DOHH2 (cell line): ENCODE data around the gene PGAP2.
A peak's percentile ranks its signal among the peaks of the same experiment; 100 is the strongest.
"Not testable (repeated sequence)": the region's sequence is repeated elsewhere in the genome, so short reads cannot be mapped to it uniquely, and the experiment has no call there.

Experiments used
- H3F3A ChIP-seq: fragments of 200-600 bp; sonication (generic), shearing (Covaris generic); 2 replicates; pipeline ENCODE4 v1.6.0; 2016; ENCODE audit warnings: antibody characterized with exemption, mild to moderate bottlenecking; ENCODE audit not compliant: control insufficient read depth, insufficient read depth
- H3K27ac ChIP-seq: fragments of 200-600 bp; sonication (generic); 2 replicates; pipeline ENCODE4 v1.5.1; 2014; ENCODE audit warnings: low read depth, mild to moderate bottlenecking, low read length, moderate library complexity
- H3K27me3 ChIP-seq: fragments of 200-600 bp; sonication (generic); 2 replicates; pipeline ENCODE4 v1.6.1; 2014; ENCODE audit warnings: mild to moderate bottlenecking, low read length, mixed read lengths; ENCODE audit not compliant: control insufficient read depth
- H3K36me3 ChIP-seq: fragments of 200-600 bp; sonication (generic); 2 replicates; pipeline ENCODE4 v1.6.1; 2014; ENCODE audit warnings: mild to moderate bottlenecking, low read length, moderate library complexity, mixed read lengths; ENCODE audit not compliant: control insufficient read depth
- H3K4me1 ChIP-seq: fragments of 200-600 bp; sonication (generic); 2 replicates; pipeline ENCODE4 v1.6.1; 2014; ENCODE audit warnings: mild to moderate bottlenecking, low read length, mixed read lengths; ENCODE audit not compliant: control insufficient read depth
- H3K4me2 ChIP-seq: fragments of 200-600 bp; sonication (generic); 2 replicates; pipeline ENCODE4 v1.6.0; 2014; ENCODE audit warnings: mild to moderate bottlenecking, low read length, moderate library complexity
- H3K4me3 ChIP-seq: fragments of 200-600 bp; sonication (generic); 2 replicates; pipeline ENCODE4 v1.5.1; 2014; ENCODE audit warnings: mild to moderate bottlenecking, low read length, mixed read lengths
- H3K79me2 ChIP-seq: fragments of 200-600 bp; sonication (generic); 2 replicates; pipeline ENCODE4 v1.6.1; 2014; ENCODE audit warnings: mild to moderate bottlenecking, low read length, mixed read lengths; ENCODE audit not compliant: control insufficient read depth
- H3K9me2 ChIP-seq: fragments of 200-600 bp; sonication (generic); replicated peaks from 2 replicates; pipeline ENCODE4 v1.6.1; 2014; ENCODE audit warnings: mild to moderate bottlenecking, low read length, mixed read lengths; ENCODE audit not compliant: control insufficient read depth
- H3K9me3 ChIP-seq: fragments of 200-600 bp; sonication (generic); 2 replicates; pipeline ENCODE4 v1.6.1; 2014; ENCODE audit warnings: antibody characterized with exemption, low read length, mixed read lengths; ENCODE audit not compliant: control insufficient read depth, insufficient read depth
- H4K20me1 ChIP-seq: fragments of 200-600 bp; sonication (generic); 2 replicates; pipeline ENCODE4 v1.6.0; 2014; ENCODE audit warnings: low read depth, mild to moderate bottlenecking, antibody characterized with exemption, low read length, moderate library complexity; ENCODE audit not compliant: control insufficient read depth, insufficient read depth
- EZH2phosphoT487 ChIP-seq: fragments of 200-600 bp; sonication (generic); IDR thresholded peaks from 2 replicates; pipeline ENCODE4 v1.6.1; 2017; ENCODE audit warnings: borderline replicate concordance, mild to moderate bottlenecking, antibody characterized with exemption, low read length, moderate library complexity, mixed read lengths
- TF ChIP-seq, protein P1 (sequence below): fragments of 200-600 bp; sonication (generic); IDR thresholded peaks from one replicate; pipeline ENCODE4 v1.5.1; 2014; ENCODE audit warnings: antibody characterized with exemption, mild to moderate bottlenecking, low read depth, low read length; ENCODE audit not compliant: poor library complexity, severe bottlenecking

PGAP2 gene

DNA sequence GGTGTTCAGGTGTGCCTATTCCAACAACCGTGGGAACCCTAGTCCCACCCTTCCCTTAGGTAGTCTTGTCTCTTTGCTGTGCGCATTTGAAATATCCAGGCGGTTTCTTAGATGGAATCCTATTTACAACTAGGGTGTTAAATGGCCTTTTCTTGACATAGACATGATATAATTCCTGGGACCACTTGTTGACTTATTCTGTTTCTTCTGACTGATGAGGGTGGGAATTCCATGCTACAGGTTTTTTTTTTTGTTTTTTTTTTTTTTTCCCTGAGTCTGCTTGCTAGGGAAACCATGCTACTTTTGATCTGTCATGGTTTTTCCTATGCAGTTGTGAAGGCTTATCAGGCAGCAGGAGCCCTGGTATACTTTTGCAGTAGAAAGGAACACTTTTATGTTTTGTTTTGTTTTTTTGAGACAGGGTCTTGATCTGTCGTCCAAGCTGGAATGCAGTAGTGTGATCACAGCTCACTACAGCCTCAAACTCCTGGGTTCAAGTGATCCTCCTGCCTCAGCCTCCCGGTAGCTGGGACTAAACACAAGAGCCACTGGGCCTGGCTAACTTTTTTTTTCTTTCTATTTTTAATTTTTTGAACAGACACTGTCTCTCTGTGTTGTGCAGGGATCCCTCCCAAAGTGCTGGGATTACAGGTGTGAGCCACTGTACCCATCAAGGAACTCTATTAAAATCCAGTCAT is 48.6 kb downstream of the PGAP2 start:
- no peak overlapping the region for H3K27ac ChIP-seq
- peaks cover 82% of the 10 kb centered on the region for H3K4me1 ChIP-seq
- no peaks in the 10 kb centered on the region for H4K20me1 ChIP-seq
- peak overlapping the region; percentile 84 for H3K4me2 ChIP-seq
- H3K9me3 ChIP-seq = no peaks in the 10 kb centered on the region
- peaks cover 55% of the 10 kb centered on the region for H3K79me2 ChIP-seq
- H3K27me3 ChIP-seq = no peaks in the 10 kb centered on the region
- no peaks in the 10 kb centered on the region for H3K9me2 ChIP-seq
- H3K36me3 ChIP-seq = no peaks in the 10 kb centered on the region
- no peak for TF ChIP-seq EZH2phosphoT487
- H3F3A ChIP-seq = no peaks in the 10 kb centered on the region
- peak overlapping the region; percentile 86 for H3K4me3 ChIP-seq

DNA sequence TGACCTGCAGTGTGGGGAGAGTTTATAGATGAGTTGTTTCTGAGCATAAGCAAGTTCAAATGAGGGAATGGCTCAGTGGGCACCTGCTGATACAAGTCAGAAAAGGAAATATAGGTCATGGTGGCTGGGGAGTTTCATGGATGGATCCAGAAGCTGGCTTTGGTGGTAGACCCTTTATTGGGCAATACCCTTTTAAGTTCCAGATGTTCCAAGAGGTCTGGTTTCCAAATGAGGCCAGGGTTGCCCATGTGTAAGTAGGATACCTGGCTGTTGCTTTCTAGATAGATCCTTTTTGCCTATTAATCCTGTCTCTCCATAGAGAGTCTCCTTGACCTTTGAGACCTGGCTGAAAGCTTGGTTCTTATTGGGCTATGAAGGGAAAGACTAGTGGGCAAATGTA is 49.3 kb downstream of the PGAP2 start:
- H3F3A ChIP-seq = no peaks in the 10 kb centered on the region
- peak overlapping the region; percentile 84 for H3K4me2 ChIP-seq
- no peak overlapping the region for H3K27ac ChIP-seq
- no peaks in the 10 kb centered on the region for H3K27me3 ChIP-seq
- peaks cover 82% of the 10 kb centered on the region for H3K4me1 ChIP-seq
- H3K4me3 ChIP-seq = peak overlapping the region; percentile 86
- TF ChIP-seq, protein P1, sequence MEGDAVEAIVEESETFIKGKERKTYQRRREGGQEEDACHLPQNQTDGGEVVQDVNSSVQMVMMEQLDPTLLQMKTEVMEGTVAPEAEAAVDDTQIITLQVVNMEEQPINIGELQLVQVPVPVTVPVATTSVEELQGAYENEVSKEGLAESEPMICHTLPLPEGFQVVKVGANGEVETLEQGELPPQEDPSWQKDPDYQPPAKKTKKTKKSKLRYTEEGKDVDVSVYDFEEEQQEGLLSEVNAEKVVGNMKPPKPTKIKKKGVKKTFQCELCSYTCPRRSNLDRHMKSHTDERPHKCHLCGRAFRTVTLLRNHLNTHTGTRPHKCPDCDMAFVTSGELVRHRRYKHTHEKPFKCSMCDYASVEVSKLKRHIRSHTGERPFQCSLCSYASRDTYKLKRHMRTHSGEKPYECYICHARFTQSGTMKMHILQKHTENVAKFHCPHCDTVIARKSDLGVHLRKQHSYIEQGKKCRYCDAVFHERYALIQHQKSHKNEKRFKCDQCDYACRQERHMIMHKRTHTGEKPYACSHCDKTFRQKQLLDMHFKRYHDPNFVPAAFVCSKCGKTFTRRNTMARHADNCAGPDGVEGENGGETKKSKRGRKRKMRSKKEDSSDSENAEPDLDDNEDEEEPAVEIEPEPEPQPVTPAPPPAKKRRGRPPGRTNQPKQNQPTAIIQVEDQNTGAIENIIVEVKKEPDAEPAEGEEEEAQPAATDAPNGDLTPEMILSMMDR = no peak
- TF ChIP-seq EZH2phosphoT487 = no peak
- H4K20me1 ChIP-seq = no peaks in the 10 kb centered on the region
- no peaks in the 10 kb centered on the region for H3K9me3 ChIP-seq
- no peaks in the 10 kb centered on the region for H3K9me2 ChIP-seq
- H3K36me3 ChIP-seq = no peaks in the 10 kb centered on the region
- H3K79me2 ChIP-seq = peaks cover 60% of the 10 kb centered on the region

DNA sequence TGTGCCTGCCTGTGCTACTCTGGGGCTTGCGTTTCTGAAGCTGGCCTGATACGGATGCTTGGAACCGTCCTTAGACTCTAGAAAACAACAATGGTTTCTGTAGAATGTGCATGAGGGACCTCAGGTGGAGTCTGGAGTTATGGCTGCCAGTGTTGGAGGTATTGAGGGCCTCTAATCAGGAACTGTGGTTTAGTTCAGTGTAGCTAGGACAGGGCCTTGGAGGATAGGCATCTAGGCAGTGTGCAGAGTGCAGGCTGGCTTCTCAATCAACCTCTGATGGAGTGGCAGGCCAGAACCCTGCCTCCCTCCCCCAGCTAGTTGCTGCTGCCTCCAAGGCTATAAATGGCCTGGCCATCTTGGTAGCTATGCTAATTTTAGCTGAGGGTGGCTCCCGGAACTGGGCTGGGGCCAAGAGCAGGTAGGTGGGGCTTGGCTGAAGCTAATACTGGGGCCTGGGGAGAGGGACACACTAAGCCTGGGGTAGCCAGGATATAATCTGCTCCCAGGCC is 51.1 kb downstream of the PGAP2 start:
- Histone ChIP-seq H3F3A (no peaks in the 10 kb centered on the region), H4K20me1 (no peaks in the 10 kb centered on the region), H3K36me3 (no peaks in the 10 kb centered on the region), H3K4me2 (peak overlapping the region; percentile 84), H3K4me1 (peaks cover 68% of the 10 kb centered on the region), H3K9me2 (no peaks in the 10 kb centered on the region), H3K79me2 (peaks cover 72% of the 10 kb centered on the region), H3K27ac (no peak overlapping the region), H3K27me3 (no peaks in the 10 kb centered on the region), H3K4me3 (peak overlapping the region; percentile 19), H3K9me3 (no peaks in the 10 kb centered on the region)
- no peak for TF ChIP-seq EZH2phosphoT487
- TF ChIP-seq, protein P1 = no peak

DNA sequence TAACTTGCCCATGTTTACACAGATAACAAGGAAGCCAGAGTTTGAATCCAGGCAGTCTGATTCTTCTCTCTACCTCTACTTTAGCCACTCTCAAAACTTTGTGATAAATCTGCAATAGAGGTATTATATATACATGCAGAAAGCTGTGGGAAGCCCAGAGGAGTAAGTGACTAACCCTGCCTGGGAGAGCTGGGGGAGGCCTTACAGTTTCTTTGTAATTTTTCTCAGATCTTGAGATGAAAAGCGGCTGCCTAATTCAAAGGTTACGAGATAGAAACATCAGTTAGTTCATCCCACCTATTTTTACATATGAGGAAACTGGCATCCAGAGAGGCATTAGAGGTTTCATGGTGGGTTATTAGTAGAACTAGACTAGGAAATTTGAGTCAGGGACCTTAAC is 52.0 kb downstream of the PGAP2 start:
- Histone ChIP-seq H3K9me2 (no peaks in the 10 kb centered on the region), H4K20me1 (no peaks in the 10 kb centered on the region), H3K27ac (no peak overlapping the region), H3K4me1 (peaks cover 74% of the 10 kb centered on the region), H3K9me3 (no peaks in the 10 kb centered on the region), H3K4me2 (peak overlapping the region; percentile 25), H3F3A (no peaks in the 10 kb centered on the region), H3K27me3 (no peaks in the 10 kb centered on the region), H3K4me3 (peak overlapping the region; percentile 1; the same call in 1 of the 2 replicates), H3K36me3 (no peaks in the 10 kb centered on the region), H3K79me2 (peaks cover 81% of the 10 kb centered on the region)
- TF ChIP-seq, protein P1 = no peak
- TF ChIP-seq EZH2phosphoT487 = no peak

DNA sequence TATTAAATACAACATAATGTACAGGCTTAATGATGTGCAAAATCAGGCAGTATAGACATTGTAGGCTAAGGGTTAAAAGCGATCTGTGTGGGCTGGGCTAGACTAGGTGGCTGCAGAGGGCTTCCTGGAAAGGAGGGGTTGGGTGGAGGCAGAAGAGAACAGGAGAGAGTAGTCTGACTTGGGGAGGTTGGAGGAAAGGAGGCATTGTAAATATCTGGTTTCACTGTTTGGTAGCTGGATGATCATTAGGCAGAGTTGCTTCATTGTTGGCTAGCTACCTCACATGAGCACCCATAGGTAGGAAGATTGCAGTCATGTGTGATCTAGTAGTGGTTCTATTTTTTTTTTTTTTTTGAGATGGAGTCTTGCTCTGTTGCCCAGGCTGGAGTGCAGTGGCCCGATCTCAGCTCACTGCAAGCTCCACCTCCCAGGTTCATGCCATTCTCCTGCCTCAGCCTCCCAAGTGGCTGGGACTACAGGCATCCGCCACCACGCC is 52.6 kb downstream of the PGAP2 start:
- peak overlapping the region; percentile 25 for H3K4me2 ChIP-seq

More for the DNA sequence above, 52.6 kb downstream of the PGAP2 start:
- H3K4me1 ChIP-seq = peaks cover 78% of the 10 kb centered on the region
- not testable (repeated sequence) for H3F3A ChIP-seq, H3K27me3 ChIP-seq, H3K9me3 ChIP-seq, H3K9me2 ChIP-seq, H3K36me3 ChIP-seq, H3K27ac ChIP-seq, H4K20me1 ChIP-seq
- H3K79me2 ChIP-seq = peaks cover 82% of the 10 kb centered on the region
- H3K4me3 ChIP-seq = peak overlapping the region; percentile 1; the same call in 1 of the 2 replicates
